Loucy (cell line): Measurements from ENCODE around the gene ITIH1.

ENCODE experiments used
- EZH2phosphoT487 ChIP-seq: fragments of 200-600 bp; IDR thresholded peaks from 2 replicates; pipeline ENCODE4 v1.6.1; 2018; ENCODE audit warnings: antibody characterized with exemption, mild to moderate bottlenecking, moderate library complexity, borderline replicate concordance
- TF ChIP-seq, protein P1 (sequence below): fragments of 200-600 bp; sonication (generic); conservative IDR thresholded peaks from 2 replicates; pipeline ENCODE4 v1.5.1; 2014; ENCODE audit warnings: mild to moderate bottlenecking, antibody characterized with exemption, low read length

DNA sequence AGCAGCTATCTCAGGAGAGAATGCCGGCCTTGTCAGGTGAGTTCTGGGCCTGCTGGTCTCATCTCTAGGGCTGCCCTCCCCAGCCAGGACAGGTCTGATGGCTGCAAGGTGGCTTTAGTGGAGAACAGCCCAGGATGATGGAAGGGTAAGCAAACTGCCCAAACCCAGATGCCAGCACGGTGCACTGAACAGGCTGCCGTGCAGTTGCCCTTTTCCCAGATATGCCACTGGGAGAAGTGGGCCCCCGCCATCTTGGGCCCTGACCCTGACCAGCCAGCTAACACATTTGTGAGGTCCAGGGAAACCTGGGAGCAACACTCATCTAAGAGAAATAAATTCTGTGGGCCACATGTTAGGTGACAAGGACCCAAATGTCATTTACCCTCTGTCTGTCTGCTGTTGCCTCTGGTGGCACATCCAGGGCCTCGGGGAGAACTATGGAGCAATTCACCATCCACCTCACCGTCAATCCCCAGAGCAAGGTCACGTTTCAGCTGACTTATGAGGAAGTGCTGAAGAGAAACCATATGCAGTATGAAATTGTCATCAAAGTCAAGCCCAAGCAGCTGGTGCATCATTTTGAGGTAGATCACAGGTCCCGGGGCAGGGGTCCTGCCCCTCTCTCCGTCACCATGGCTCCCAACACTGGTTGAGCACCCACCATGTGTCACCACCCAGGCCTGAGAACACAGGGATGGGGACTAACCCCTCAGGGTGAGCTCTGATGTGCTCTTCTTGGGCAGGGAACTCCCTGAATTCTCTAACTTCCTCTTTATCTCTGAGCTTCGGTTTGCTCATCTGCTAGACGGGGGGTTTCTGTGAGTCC is 1.8 kb downstream of the ITIH1 start:
- TF ChIP-seq, protein P1, sequence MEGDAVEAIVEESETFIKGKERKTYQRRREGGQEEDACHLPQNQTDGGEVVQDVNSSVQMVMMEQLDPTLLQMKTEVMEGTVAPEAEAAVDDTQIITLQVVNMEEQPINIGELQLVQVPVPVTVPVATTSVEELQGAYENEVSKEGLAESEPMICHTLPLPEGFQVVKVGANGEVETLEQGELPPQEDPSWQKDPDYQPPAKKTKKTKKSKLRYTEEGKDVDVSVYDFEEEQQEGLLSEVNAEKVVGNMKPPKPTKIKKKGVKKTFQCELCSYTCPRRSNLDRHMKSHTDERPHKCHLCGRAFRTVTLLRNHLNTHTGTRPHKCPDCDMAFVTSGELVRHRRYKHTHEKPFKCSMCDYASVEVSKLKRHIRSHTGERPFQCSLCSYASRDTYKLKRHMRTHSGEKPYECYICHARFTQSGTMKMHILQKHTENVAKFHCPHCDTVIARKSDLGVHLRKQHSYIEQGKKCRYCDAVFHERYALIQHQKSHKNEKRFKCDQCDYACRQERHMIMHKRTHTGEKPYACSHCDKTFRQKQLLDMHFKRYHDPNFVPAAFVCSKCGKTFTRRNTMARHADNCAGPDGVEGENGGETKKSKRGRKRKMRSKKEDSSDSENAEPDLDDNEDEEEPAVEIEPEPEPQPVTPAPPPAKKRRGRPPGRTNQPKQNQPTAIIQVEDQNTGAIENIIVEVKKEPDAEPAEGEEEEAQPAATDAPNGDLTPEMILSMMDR, result no peak
- no peak for TF ChIP-seq EZH2phosphoT487
